T-helper 2 cell treated with Interferon-gamma antibody and Interleukin-4, amounts not matched to agents 5 μg/mL and 100 μg/mL, for 36 hours (primary cell): ENCODE measurements around the gene ZNF785.
"Not testable (repeated sequence)": the region's sequence is repeated elsewhere in the genome, so short reads cannot be mapped to it uniquely, and the experiment has no call there.

ENCODE experiments used
- DNase-seq: peaks from one replicate; pipeline ENCODE4 v3.0.0; 2021; ENCODE audit warnings: low spot score
- H3K27ac Mint-ChIP-seq: one replicate; pipeline ENCODE4 v1.8.0; 2021; ENCODE audit warnings: mild to moderate bottlenecking, mixed read lengths
- H3K27me3 Mint-ChIP-seq: one replicate; pipeline ENCODE4 v1.8.0; 2021; ENCODE audit warnings: low read depth, mixed read lengths
- H3K36me3 Mint-ChIP-seq: one replicate; pipeline ENCODE4 v1.8.0; 2021; ENCODE audit warnings: low read depth, mixed read lengths
- H3K4me1 Mint-ChIP-seq: one replicate; pipeline ENCODE4 v1.8.0; 2021; ENCODE audit warnings: low read depth, mixed read lengths
- H3K4me3 Mint-ChIP-seq: one replicate; pipeline ENCODE4 v1.8.0; 2022; ENCODE audit warnings: mild to moderate bottlenecking, moderate library complexity, mixed read lengths
- H3K9me3 Mint-ChIP-seq: one replicate; pipeline ENCODE4 v1.8.0; 2021; ENCODE audit warnings: mixed read lengths

Gene ZNF785

GRCh38 chr16:30609926-30610839, 24.7 kb upstream of the ZNF785 start, which contains the start of gene ZNF689:
ZNF689 (minus strand) TSS chr16:30610389; CDS start chr16:30610041, 348 bp downstream.
- peak; percentile 93 for DNase-seq
- no peaks in the 10 kb centered on the region for H3K27me3 Mint-ChIP-seq
- H3K4me1 Mint-ChIP-seq: peaks cover 13% of the 10 kb centered on the region
- peak within 1 kb of the TSS; percentile 87 for H3K4me3 Mint-ChIP-seq
- peaks cover 18% of the 10 kb centered on the region for H3K36me3 Mint-ChIP-seq
- peak within 1 kb of the TSS; percentile 96 for H3K27ac Mint-ChIP-seq
- no peaks in the 10 kb centered on the region for H3K9me3 Mint-ChIP-seq

GRCh38 chr16:30609002-30609925, 23.8 kb upstream of the ZNF785 start:
- peak; percentile 36 for DNase-seq

GRCh38 chr16:30606004-30606403, 20.5 kb upstream of the ZNF785 start:
- Mint-ChIP-seq H3K36me3 (peaks cover 34% of the 10 kb centered on the region), H3K9me3 (no peaks in the 10 kb centered on the region), H3K27me3 (no peaks in the 10 kb centered on the region), H3K27ac (no peak overlapping the region), H3K4me3 (no peak overlapping the region), H3K4me1 (peaks cover 15% of the 10 kb centered on the region)
- no peak for DNase-seq

More at GRCh38 chr16:30609002-30609925, 23.8 kb upstream of the ZNF785 start:
- Mint-ChIP-seq H3K4me1 (peaks cover 12% of the 10 kb centered on the region), H3K36me3 (peaks cover 24% of the 10 kb centered on the region), H3K27me3 (no peaks in the 10 kb centered on the region), H3K27ac (peak overlapping the region; percentile 96), H3K4me3 (peak overlapping the region; percentile 87), H3K9me3 (no peaks in the 10 kb centered on the region)

GRCh38 chr16:30605158-30605557, 19.7 kb upstream of the ZNF785 start:
- Mint-ChIP-seq H3K9me3 (no peaks in the 10 kb centered on the region), H3K36me3 (peaks cover 36% of the 10 kb centered on the region), H3K4me1 (peaks cover 10% of the 10 kb centered on the region), H3K4me3 (no peak overlapping the region), H3K27me3 (no peaks in the 10 kb centered on the region), H3K27ac (no peak overlapping the region)
- no peak for DNase-seq

GRCh38 chr16:30604316-30604947, 18.9 kb upstream of the ZNF785 start:
- H3K36me3 Mint-ChIP-seq: peaks cover 36% of the 10 kb centered on the region
- H3K27ac Mint-ChIP-seq: no peak overlapping the region
- H3K9me3 Mint-ChIP-seq: no peaks in the 10 kb centered on the region
- no peak overlapping the region for H3K4me3 Mint-ChIP-seq
- peaks cover 10% of the 10 kb centered on the region for H3K4me1 Mint-ChIP-seq
- no peak for DNase-seq
- H3K27me3 Mint-ChIP-seq: no peaks in the 10 kb centered on the region

GRCh38 chr16:30603945-30604315, 18.4 kb upstream of the ZNF785 start:
- Mint-ChIP-seq H3K9me3 (no peaks in the 10 kb centered on the region), H3K27me3 (no peaks in the 10 kb centered on the region), H3K4me1 (peaks cover 7% of the 10 kb centered on the region), H3K27ac (no peak overlapping the region), H3K4me3 (no peak overlapping the region), H3K36me3 (peaks cover 36% of the 10 kb centered on the region)
- DNase-seq: no peak

GRCh38 chr16:30602616-30603277, 17.2 kb upstream of the ZNF785 start:
- no peak for DNase-seq

GRCh38 chr16:30601966-30602365, 16.5 kb upstream of the ZNF785 start:
- H3K36me3 Mint-ChIP-seq: peaks cover 28% of the 10 kb centered on the region
- no peaks in the 10 kb centered on the region for H3K9me3 Mint-ChIP-seq
- no peaks in the 10 kb centered on the region for H3K27me3 Mint-ChIP-seq
- DNase-seq: no peak
- no peak overlapping the region for H3K4me3 Mint-ChIP-seq
- peaks cover 9% of the 10 kb centered on the region for H3K4me1 Mint-ChIP-seq
- no peak overlapping the region for H3K27ac Mint-ChIP-seq

More at GRCh38 chr16:30602616-30603277, 17.2 kb upstream of the ZNF785 start:
- Mint-ChIP-seq H3K27ac (no peak overlapping the region), H3K27me3 (no peaks in the 10 kb centered on the region), H3K36me3 (peaks cover 31% of the 10 kb centered on the region), H3K9me3 (no peaks in the 10 kb centered on the region), H3K4me3 (no peak overlapping the region), H3K4me1 (peaks cover 11% of the 10 kb centered on the region)

- Mint-ChIP-seq H3K4me3 (no peak overlapping the region), H3K9me3 (no peaks in the 10 kb centered on the region), H3K36me3 (peaks cover 22% of the 10 kb centered on the region), H3K27me3 (no peaks in the 10 kb centered on the region), H3K27ac (no peak overlapping the region), H3K4me1 (peaks cover 9% of the 10 kb centered on the region)
- no peak for DNase-seq
These were observed 15.4 kb upstream of the ZNF785 start for GRCh38 chr16:30600929-30601328.

GRCh38 chr16:30600215-30600614, 14.7 kb upstream of the ZNF785 start:
- Mint-ChIP-seq H3K4me1 (peaks cover 9% of the 10 kb centered on the region), H3K9me3 (no peaks in the 10 kb centered on the region), H3K27me3 (no peaks in the 10 kb centered on the region), H3K27ac (no peak overlapping the region), H3K36me3 (peaks cover 18% of the 10 kb centered on the region), H3K4me3 (no peak overlapping the region)
- no peak for DNase-seq

- no peaks in the 10 kb centered on the region for H3K27me3 Mint-ChIP-seq
- no peak overlapping the region for H3K4me3 Mint-ChIP-seq
- peaks cover 10% of the 10 kb centered on the region for H3K36me3 Mint-ChIP-seq
- H3K9me3 Mint-ChIP-seq: no peaks in the 10 kb centered on the region
- H3K27ac Mint-ChIP-seq: peak overlapping the region; percentile 15
- H3K4me1 Mint-ChIP-seq: peaks cover 5% of the 10 kb centered on the region
- DNase-seq: no peak
These were observed 7.4 kb upstream of the ZNF785 start for GRCh38 chr16:30592871-30593270.

- not testable (repeated sequence) for H3K27me3 Mint-ChIP-seq, H3K9me3 Mint-ChIP-seq, H3K4me3 Mint-ChIP-seq, DNase-seq, H3K27ac Mint-ChIP-seq
- Mint-ChIP-seq H3K4me1 (peaks cover 11% of the 10 kb centered on the region), H3K36me3 (peaks cover 19% of the 10 kb centered on the region)
These were observed 5.4 kb upstream of the ZNF785 start for GRCh38 chr16:30590869-30591268.

GRCh38 chr16:30589582-30589981, 4.1 kb upstream of the ZNF785 start:
- H3K27me3 Mint-ChIP-seq, H3K27ac Mint-ChIP-seq, H3K9me3 Mint-ChIP-seq, H3K4me3 Mint-ChIP-seq, DNase-seq: not testable (repeated sequence)
- peaks cover 15% of the 10 kb centered on the region for H3K4me1 Mint-ChIP-seq
- H3K36me3 Mint-ChIP-seq: peaks cover 23% of the 10 kb centered on the region
